K562 (cell line): ENCODE results near the gene VAPB. TPM values are rescaled to one million over a fixed set of nuclear protein-coding genes. Genes with fewer than 3 reads are reported as not detected.

ENCODE experiments used
- ATAC-seq: fragments of 200-7000 bp; cut with Tn5 transposase; 3 replicates; pipeline ENCODE4 v1.9.1; 2020; ENCODE audit warnings: moderate library complexity
- BruUV-seq: library from RNA; stranded (reverse); fragments of 400-500 nt; replicated peaks from 2 replicates; lab custom pipeline; 2021; lab: Mats Ljungman, UMichigan
- CTCF ChIA-PET: fragments of 300-600 bp; formaldehyde crosslinking; extraction: SDS; loops from one replicate; lab custom pipeline; 2021; ENCODE audit warnings: low intra/inter-chr PET ratio; lab: Yijun Ruan, JAX
- POLR2A ChIA-PET: fragments of 300-600, 350-650 bp; sonication (Branson Sonifier 250); formaldehyde crosslinking; extraction: SDS; loops from one replicate; lab custom pipeline; 2021; ENCODE audit warnings: antibody characterized with exemption, inconsistent platforms; lab: Yijun Ruan, JAX
- DNase-seq, 4 experiments: peaks; one replicate each; pipeline versions ENCODE4 v3.0.0 to v3.0.0-alpha.2; 2011 to 2018; ENCODE audit warnings: low spot score in 3 of 4, mixed read lengths in 3 of 4; ENCODE audit errors: extremely low read depth in 1 of 4
- FAIRE-seq: peaks from 2 replicates; lab custom pipeline; 2011; peaks lifted over from hg19 to GRCh38; lab: Jason Lieb, UNC
- H2AFZ ChIP-seq: 2 replicates; pipeline ENCODE4 v1.6.0; 2011; ENCODE audit warnings: low read depth, low read length, control low read depth, inconsistent platforms
- H3K27ac ChIP-seq: fragments of 200-600 bp; 3 replicates; pipeline ENCODE4 v1.8.0; 2011; ENCODE audit warnings: low read depth, mild to moderate bottlenecking, control low read depth, inconsistent platforms, low read length, moderate library complexity, mixed read lengths; ENCODE audit errors: extremely low read depth
- H3K27me3 ChIP-seq, 2 experiments: fragments of 300-600 bp in 1 of 2; 2 replicates in 1 of 2; 3 replicates in 1 of 2; pipeline versions ENCODE4 v1.6.0 to v1.8.0; 2011; ENCODE audit warnings: inconsistent platforms in 2 of 2, low read length in 2 of 2, mild to moderate bottlenecking in 1 of 2, mixed read lengths in 1 of 2, moderate library complexity in 1 of 2; ENCODE audit not compliant: control insufficient read depth in 2 of 2, insufficient read depth in 2 of 2
- H3K36me3 ChIP-seq: fragments of 300-600 bp; 3 replicates; pipeline ENCODE4 v1.8.0; 2011; ENCODE audit warnings: mild to moderate bottlenecking, low read length, inconsistent platforms; ENCODE audit not compliant: control insufficient read depth, insufficient read depth
- H3K4me1 ChIP-seq, 2 experiments: fragments of 200-600 bp in 1 of 2; replicated peaks in 1 of 2; 2 replicates in 1 of 2; 3 replicates in 1 of 2; pipeline versions ENCODE4 v1.5.1 to v1.8.0; 2011; ENCODE audit warnings: inconsistent platforms in 2 of 2, low read length in 2 of 2, mild to moderate bottlenecking in 1 of 2, mixed read lengths in 1 of 2, moderate library complexity in 1 of 2; ENCODE audit not compliant: control insufficient read depth in 2 of 2, insufficient read depth in 2 of 2
- H3K4me2 ChIP-seq: 2 replicates; pipeline ENCODE4 v1.6.1; 2011; ENCODE audit warnings: low read length, control low read depth, inconsistent platforms, mixed read lengths; ENCODE audit not compliant: insufficient read depth
- H3K4me3 ChIP-seq: fragments of 200-600 bp; sonication (generic), shearing (Covaris generic); 2 replicates; pipeline ENCODE4 v1.5.1; 2016; ENCODE audit warnings: control low read depth, inconsistent platforms
- H3K79me2 ChIP-seq: fragments of 200-600 bp; 3 replicates; pipeline ENCODE4 v1.8.0; 2011; ENCODE audit warnings: low read length, inconsistent platforms; ENCODE audit not compliant: control insufficient read depth, insufficient read depth
- H3K9ac ChIP-seq, 2 experiments: 2 replicates each; pipeline versions ENCODE4 v1.6.0 to v1.6.1; 2011; ENCODE audit warnings: low read depth in 2 of 2, low read length in 2 of 2, control low read depth in 1 of 2, inconsistent platforms in 1 of 2, mild to moderate bottlenecking in 1 of 2, mixed read lengths in 1 of 2; ENCODE audit not compliant: insufficient read depth in 1 of 2
- H3K9me1 ChIP-seq: one replicate; pipeline ENCODE4 v1.6.0; 2011; ENCODE audit warnings: inconsistent platforms, mild to moderate bottlenecking, low read length, moderate library complexity; ENCODE audit not compliant: control insufficient read depth, insufficient read depth
- H3K9me3 ChIP-seq: replicated peaks from 2 replicates; pipeline ENCODE4 v1.5.1; 2011; ENCODE audit warnings: low read depth, low read length, inconsistent platforms; ENCODE audit not compliant: control insufficient read depth, insufficient read depth
- H4K20me1 ChIP-seq: replicated peaks from 2 replicates; pipeline ENCODE4 v1.6.1; 2011; ENCODE audit warnings: low read length, inconsistent platforms, mixed read lengths; ENCODE audit not compliant: control insufficient read depth, insufficient read depth
- RAD51 ChIP-seq: fragments of 450-650 bp; IDR thresholded peaks from 2 replicates; pipeline ENCODE4 v1.7.1; 2016; ENCODE audit warnings: low read depth, mild to moderate bottlenecking, borderline replicate concordance
- ZNF3 ChIP-seq: fragments of 250-450 bp; sonication (Bioruptor Pico); IDR thresholded peaks from 2 replicates; pipeline ENCODE4 v1.5.0; 2021; ENCODE audit warnings: mild to moderate bottlenecking, moderate library complexity
- ZNF551 ChIP-seq: fragments of 250-450 bp; sonication (Bioruptor Pico); IDR thresholded peaks from 2 replicates; pipeline ENCODE4 v1.5.0; 2021; ENCODE audit warnings: mild to moderate bottlenecking, moderate library complexity
- WGBS: fragments of 100-300 bp; shearing (Covaris generic); methylation state at CpG from one replicate; pipeline ENCODE4 v1.1.6; 2016; ENCODE audit warnings: low coverage, mixed read lengths; ENCODE audit not compliant: insufficient coverage; ENCODE audit errors: missing lambda C conversion rate; 5-methylcytosine and 5-hydroxymethylcytosine counted together
- in situ Hi-C: fragments of 300-500 bp; cut with MboI; formaldehyde crosslinking; loops from 4 replicates; pipeline ENCODE4 v1.15.0; 2018; ENCODE audit warnings: inconsistent platforms, mixed read lengths
- intact Hi-C: fragments of 100-400 bp; cut with micrococcal nuclease; formaldehyde crosslinking; loops from 2 replicates; pipeline ENCODE4 v1.14.2; 2022
- polyA plus RNA-seq, 8 experiments: library from polyadenylated mRNA; depleted of rRNA in 4 of 8; stranded (reverse) in 5 of 8; unstranded in 3 of 8; fragments of >200 nt; fragmentation: Nextera tagmentation in 2 of 8; fragmentation: Illumina TruSeq in 1 of 8; extraction: Ambion mirVana in 2 of 8; extraction: Trizol in 1 of 8; gene quantifications; 2 replicates each; pipeline versions ENCODE4 v1.2.1 to v1.2.3, GENCODE V29; 2011 to 2014; ENCODE audit warnings: inconsistent platforms in 1 of 8, missing spikeins in 1 of 8
- total RNA-seq, 7 experiments: library from RNA; depleted of rRNA in 6 of 7; stranded (reverse); fragments of >200 nt in 6 of 7; fragmentation: Illumina TruSeq in 2 of 7; extraction: Trizol in 2 of 7; gene quantifications; 2 replicates each; pipeline versions ENCODE4 v1.2.1 to v1.2.3, GENCODE V29; 2011 to 2021; ENCODE audit warnings: low replicate concordance in 1 of 7
- TF ChIP-seq, protein P1 (sequence below), 2 experiments: fragments of 450-650 bp; IDR thresholded peaks; 2 replicates each; pipeline ENCODE4 v1.6.1; 2018; ENCODE audit warnings: mild to moderate bottlenecking in 2 of 2, low read depth in 1 of 2; ENCODE audit not compliant: partially characterized antibody in 2 of 2

The VAPB gene
- total and polyA plus RNA-seq, 9 of the 15 experiments (the other 6 are each of a cell fraction or from before 2014, with no cell fraction given), result 3.4 to 51.0 (median 27.9) TPM

DNA sequence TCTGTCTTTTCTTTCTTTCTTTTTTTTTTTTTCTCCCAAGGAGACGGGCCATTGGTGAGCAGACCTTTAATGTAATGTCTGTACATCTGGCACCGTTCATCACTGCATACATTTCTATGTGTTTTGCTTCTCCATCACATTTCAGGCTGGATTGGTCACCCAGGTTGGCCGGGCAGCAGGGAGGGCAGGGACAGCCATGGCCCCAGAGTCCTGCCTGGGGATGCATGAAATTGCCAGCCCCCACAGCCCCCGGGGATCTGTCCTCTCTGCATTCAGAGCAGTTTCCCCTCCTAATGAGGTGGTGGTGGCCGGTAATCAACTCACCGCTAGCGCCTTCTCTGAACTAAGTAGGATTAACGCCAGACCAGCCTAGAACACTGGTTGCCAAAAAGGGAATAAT is 75.8 kb downstream of the VAPB start:
- H3K4me1 ChIP-seq, result peaks cover 0 to 20% of the 10 kb centered on the region in 2 experiments; a peak in 2 of 5 replicates
- intact Hi-C loops (no loop called here), in situ Hi-C loops (no loop called here)
- H3K9ac ChIP-seq, result no peak overlapping the region
- H2AFZ ChIP-seq, result no peak overlapping the region
- BruUV-seq, result no TSS peak
- TF ChIP-seq RAD51 (no peak), ZNF551 (CRISPR knock-in tag) (no peak), ZNF3 (CRISPR knock-in tag) (no peak)
- TF ChIP-seq, protein P1, sequence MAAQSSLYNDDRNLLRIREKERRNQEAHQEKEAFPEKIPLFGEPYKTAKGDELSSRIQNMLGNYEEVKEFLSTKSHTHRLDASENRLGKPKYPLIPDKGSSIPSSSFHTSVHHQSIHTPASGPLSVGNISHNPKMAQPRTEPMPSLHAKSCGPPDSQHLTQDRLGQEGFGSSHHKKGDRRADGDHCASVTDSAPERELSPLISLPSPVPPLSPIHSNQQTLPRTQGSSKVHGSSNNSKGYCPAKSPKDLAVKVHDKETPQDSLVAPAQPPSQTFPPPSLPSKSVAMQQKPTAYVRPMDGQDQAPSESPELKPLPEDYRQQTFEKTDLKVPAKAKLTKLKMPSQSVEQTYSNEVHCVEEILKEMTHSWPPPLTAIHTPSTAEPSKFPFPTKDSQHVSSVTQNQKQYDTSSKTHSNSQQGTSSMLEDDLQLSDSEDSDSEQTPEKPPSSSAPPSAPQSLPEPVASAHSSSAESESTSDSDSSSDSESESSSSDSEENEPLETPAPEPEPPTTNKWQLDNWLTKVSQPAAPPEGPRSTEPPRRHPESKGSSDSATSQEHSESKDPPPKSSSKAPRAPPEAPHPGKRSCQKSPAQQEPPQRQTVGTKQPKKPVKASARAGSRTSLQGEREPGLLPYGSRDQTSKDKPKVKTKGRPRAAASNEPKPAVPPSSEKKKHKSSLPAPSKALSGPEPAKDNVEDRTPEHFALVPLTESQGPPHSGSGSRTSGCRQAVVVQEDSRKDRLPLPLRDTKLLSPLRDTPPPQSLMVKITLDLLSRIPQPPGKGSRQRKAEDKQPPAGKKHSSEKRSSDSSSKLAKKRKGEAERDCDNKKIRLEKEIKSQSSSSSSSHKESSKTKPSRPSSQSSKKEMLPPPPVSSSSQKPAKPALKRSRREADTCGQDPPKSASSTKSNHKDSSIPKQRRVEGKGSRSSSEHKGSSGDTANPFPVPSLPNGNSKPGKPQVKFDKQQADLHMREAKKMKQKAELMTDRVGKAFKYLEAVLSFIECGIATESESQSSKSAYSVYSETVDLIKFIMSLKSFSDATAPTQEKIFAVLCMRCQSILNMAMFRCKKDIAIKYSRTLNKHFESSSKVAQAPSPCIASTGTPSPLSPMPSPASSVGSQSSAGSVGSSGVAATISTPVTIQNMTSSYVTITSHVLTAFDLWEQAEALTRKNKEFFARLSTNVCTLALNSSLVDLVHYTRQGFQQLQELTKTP (IDR thresholded peaks at IDR 0.05; ENCODE audit: low read depth in 1 of 2, partially characterized antibody in 2 of 2), result no peak
- 0 out of 2 replicates have a peak, but pooled peaks cover 3% of the 10 kb centered on the region for H4K20me1 ChIP-seq
- FAIRE-seq, result no peak
- peaks cover 3% of the 10 kb centered on the region for H3K9me1 ChIP-seq
- H3K9me3 ChIP-seq, result no peaks in the 10 kb centered on the region
- H3K27ac ChIP-seq, result no peak overlapping the region
- H3K79me2 ChIP-seq, result no peaks in the 10 kb centered on the region
- H3K36me3 ChIP-seq, result no peaks in the 10 kb centered on the region
- H3K4me3 ChIP-seq, result no peak overlapping the region
- no peak for DNase-seq
- H3K27me3 ChIP-seq, result peaks cover 16 to 37% of the 10 kb centered on the region in 2 experiments; a peak in 4 of 5 replicates
- 12% methylated on average over 7 of the region's 8 CpGs for WGBS
- POLR2A ChIA-PET, result no interaction called here
- no peak for ATAC-seq
- CTCF ChIA-PET, result no interaction called here
- no peak overlapping the region for H3K4me2 ChIP-seq
